Lung (tissue), 12 donors: ENCODE data around the gene ATG7. TPM values are rescaled to one million over a fixed set of nuclear protein-coding genes. Genes with fewer than 3 reads are reported as not detected.

Experiments
- ATAC-seq: fragments of 200-7000 bp; cut with Tn5 transposase; one replicate; pipeline ENCODE4 v1.9.1; 2020; ENCODE audit warnings: moderate number of reproducible peaks; ENCODE audit not compliant: insufficient read depth, low FRiP score
- DNase-seq, 3 donors: peaks; one replicate each; pipeline ENCODE4 v3.0.0-alpha.2; 2013 to 2017
- H3K27ac ChIP-seq, 2 donors: one replicate each; pipeline ENCODE4 v1.5.1; 2013; ENCODE audit warnings: mild to moderate bottlenecking in 2 of 2, moderate library complexity in 2 of 2, control low read depth in 1 of 2, inconsistent platforms in 1 of 2, low read depth in 1 of 2, low read length in 1 of 2
- H3K27me3 ChIP-seq, 3 donors: one replicate each; pipeline ENCODE4 v1.5.1; 2013; ENCODE audit warnings: low read length in 2 of 3; ENCODE audit not compliant: control insufficient read depth in 3 of 3, insufficient read depth in 3 of 3
- H3K36me3 ChIP-seq, 4 donors: one replicate each; pipeline ENCODE4 v1.5.1; 2013; ENCODE audit warnings: low read length in 4 of 4, mild to moderate bottlenecking in 1 of 4, moderate library complexity in 1 of 4; ENCODE audit not compliant: control insufficient read depth in 4 of 4, insufficient read depth in 4 of 4
- H3K4me1 ChIP-seq, 5 donors: one replicate each; pipeline ENCODE4 v1.5.1; 2013; ENCODE audit warnings: low read length in 5 of 5, mild to moderate bottlenecking in 2 of 5, moderate library complexity in 1 of 5; ENCODE audit not compliant: control insufficient read depth in 5 of 5, insufficient read depth in 5 of 5
- H3K4me3 ChIP-seq: one replicate; pipeline ENCODE4 v1.5.1; 2013; ENCODE audit warnings: mild to moderate bottlenecking, control low read depth, moderate library complexity
- H3K9ac ChIP-seq, 2 donors: one replicate each; pipeline ENCODE4 v1.5.1; 2013; ENCODE audit warnings: low read length in 2 of 2, control low read depth in 1 of 2; ENCODE audit not compliant: insufficient read depth in 1 of 2
- H3K9me3 ChIP-seq, 4 donors: one replicate each; pipeline ENCODE4 v1.5.1; 2013; ENCODE audit warnings: low read length in 3 of 4, mild to moderate bottlenecking in 1 of 4, moderate library complexity in 1 of 4; ENCODE audit not compliant: control insufficient read depth in 4 of 4, insufficient read depth in 3 of 4
- WGBS, 2 donors: extraction: QIAGEN DNeasy Blood & Tissue Kit; methylation state at CpG; one replicate each; pipeline ENCODE4 v1.1.7; 2013; 5-methylcytosine and 5-hydroxymethylcytosine counted together
- polyA plus RNA-seq, 2 donors: library from polyadenylated mRNA; stranded (reverse); fragments of 200-250 nt; gene quantifications; one replicate each; pipeline ENCODE4 v1.2.1, GENCODE V29; 2013
- total RNA-seq, 2 donors: library from RNA; depleted of rRNA in 1 of 2; stranded (reverse); fragments of >200 nt in 1 of 2; gene quantifications; one replicate each; pipeline ENCODE4 v1.2.1, GENCODE V29; 2014 to 2021
- TF ChIP-seq, protein P1 (sequence below): IDR thresholded peaks from 2 replicates; pipeline ENCODE4 v1.5.1; 2012; ENCODE audit warnings: mild to moderate bottlenecking; ENCODE audit errors: control extremely low read depth, extremely low read depth
- donor health status: control.
- donor health status: control.
- donor health status: Bipolar disorder and iron deficiency.
- donor health status: healthy.
- donor health status: DM: yes; HTN: yes; CAD: no.

Gene ATG7
- total and polyA plus RNA-seq, 4 donors = 11.2 to 72.0 (median 53.3) TPM

DNA sequence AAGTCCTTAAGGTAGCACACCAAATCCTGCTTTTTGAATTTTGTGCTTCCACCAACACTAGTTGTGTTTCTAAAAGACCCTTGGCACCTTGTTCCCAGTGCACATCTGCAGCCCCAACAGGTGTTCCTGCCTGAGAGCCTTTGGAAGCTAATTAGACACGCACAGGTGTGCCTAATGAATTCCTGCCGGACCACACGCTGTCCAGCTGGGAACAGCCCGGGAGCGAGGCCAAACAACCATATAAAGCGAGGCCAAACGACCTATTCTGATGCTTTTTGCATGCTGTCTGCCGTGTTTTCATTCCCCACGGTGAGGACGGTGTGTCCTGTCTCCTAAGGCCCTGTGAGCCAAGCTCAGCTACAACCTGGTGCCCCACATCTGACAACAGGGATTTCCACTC lies 99.5 kb downstream of the ATG7 start:
- Histone ChIP-seq H3K36me3 (peaks cover 0 to 9% (median 5%) of the 10 kb centered on the region in 4 donors), H3K9ac (no peak overlapping the region), H3K4me1 (peaks cover 0 to 50% (median 6%) of the 10 kb centered on the region in 5 donors), H3K27ac (no peak overlapping the region), H3K27me3 (no peaks in the 10 kb centered on the region), H3K9me3 (no peaks in the 10 kb centered on the region), H3K4me3 (no peak overlapping the region)
- ATAC-seq (no peak), DNase-seq (no peak)
- TF ChIP-seq, protein P1, sequence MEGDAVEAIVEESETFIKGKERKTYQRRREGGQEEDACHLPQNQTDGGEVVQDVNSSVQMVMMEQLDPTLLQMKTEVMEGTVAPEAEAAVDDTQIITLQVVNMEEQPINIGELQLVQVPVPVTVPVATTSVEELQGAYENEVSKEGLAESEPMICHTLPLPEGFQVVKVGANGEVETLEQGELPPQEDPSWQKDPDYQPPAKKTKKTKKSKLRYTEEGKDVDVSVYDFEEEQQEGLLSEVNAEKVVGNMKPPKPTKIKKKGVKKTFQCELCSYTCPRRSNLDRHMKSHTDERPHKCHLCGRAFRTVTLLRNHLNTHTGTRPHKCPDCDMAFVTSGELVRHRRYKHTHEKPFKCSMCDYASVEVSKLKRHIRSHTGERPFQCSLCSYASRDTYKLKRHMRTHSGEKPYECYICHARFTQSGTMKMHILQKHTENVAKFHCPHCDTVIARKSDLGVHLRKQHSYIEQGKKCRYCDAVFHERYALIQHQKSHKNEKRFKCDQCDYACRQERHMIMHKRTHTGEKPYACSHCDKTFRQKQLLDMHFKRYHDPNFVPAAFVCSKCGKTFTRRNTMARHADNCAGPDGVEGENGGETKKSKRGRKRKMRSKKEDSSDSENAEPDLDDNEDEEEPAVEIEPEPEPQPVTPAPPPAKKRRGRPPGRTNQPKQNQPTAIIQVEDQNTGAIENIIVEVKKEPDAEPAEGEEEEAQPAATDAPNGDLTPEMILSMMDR = no peak
- 94 to 96% methylated on average over 10 of the region's 10 CpGs for WGBS, 2 donors

GRCh38 chr3:11373235-11373634 lies 101.0 kb downstream of the ATG7 start:
- no peaks in the 10 kb centered on the region for H3K9me3 ChIP-seq
- H3K4me3 ChIP-seq = no peak overlapping the region
- H3K9ac ChIP-seq = no peak overlapping the region
- 77 to 83% methylated on average over 4 of the region's 4 CpGs for WGBS, 2 donors
- TF ChIP-seq, protein P1 = no peak
- ATAC-seq = no peak
- H3K27ac ChIP-seq = no peak overlapping the region
- no peak for DNase-seq
- peaks cover 0 to 10% (median 5%) of the 10 kb centered on the region in 4 donors for H3K36me3 ChIP-seq
- no peaks in the 10 kb centered on the region for H3K27me3 ChIP-seq
- H3K4me1 ChIP-seq = peaks cover 0 to 36% (median 5%) of the 10 kb centered on the region in 5 donors

- peaks cover 0 to 10% (median 5%) of the 10 kb centered on the region in 4 donors for H3K36me3 ChIP-seq
Measured at GRCh38 chr3:11373654-11374053, 101.5 kb downstream of the ATG7 start.

More at GRCh38 chr3:11373654-11374053, 101.5 kb downstream of the ATG7 start:
- H3K27me3 ChIP-seq = no peaks in the 10 kb centered on the region
- H3K9me3 ChIP-seq = no peaks in the 10 kb centered on the region
- H3K27ac ChIP-seq = no peak overlapping the region
- ATAC-seq (no peak), DNase-seq (no peak)
- H3K4me1 ChIP-seq = peaks cover 0 to 31% (median 5%) of the 10 kb centered on the region in 5 donors
- WGBS, 2 donors = 92 to 94% methylated on average over 2 of the region's 2 CpGs
- H3K9ac ChIP-seq = no peak overlapping the region
- TF ChIP-seq, protein P1 = no peak
- H3K4me3 ChIP-seq = no peak overlapping the region
